Bronchial epithelial cell (primary cell): Measurements from ENCODE around the gene FHOD3. TPM values are rescaled to one million over a fixed set of nuclear protein-coding genes. Genes with fewer than 3 reads are reported as not detected.

ENCODE experiments used
- DNase-seq: peaks from one replicate; pipeline ENCODE4 v3.0.0-alpha.2; 2010; ENCODE audit warnings: low read depth
- FAIRE-seq: peaks from 2 replicates; lab custom pipeline; 2011; peaks lifted over from hg19 to GRCh38; lab: Jason Lieb, UNC
- H3K27me3 ChIP-seq: 2 replicates; pipeline ENCODE4 v1.5.1; 2011; ENCODE audit warnings: low read length; ENCODE audit not compliant: control insufficient read depth, insufficient read depth
- H3K36me3 ChIP-seq: 2 replicates; pipeline ENCODE4 v1.5.1; 2011; ENCODE audit warnings: low read length; ENCODE audit not compliant: control insufficient read depth, insufficient read depth
- H3K4me3 ChIP-seq: 2 replicates; pipeline ENCODE4 v1.5.1; 2011; ENCODE audit warnings: mild to moderate bottlenecking, low read depth, low read length, control low read depth
- CTCF ChIP-seq: IDR thresholded peaks from 2 replicates; pipeline ENCODE4 v1.5.1; 2011; ENCODE audit warnings: mild to moderate bottlenecking, moderate library complexity, low read length, control low read depth, inconsistent platforms; ENCODE audit not compliant: insufficient read depth, severe bottlenecking
- total RNA-seq: library from RNA; depleted of rRNA; stranded (reverse); fragments of >200 nt; gene quantifications from 2 replicates; pipeline ENCODE4 v1.2.1, GENCODE V29; 2014

FHOD3 gene
- total RNA-seq, 1 donor from 2014 or later: 15.8 TPM

GRCh38 chr18:36467614-36468013, 170.1 kb downstream of the FHOD3 start:
- Histone ChIP-seq H3K27me3 (no peaks in the 10 kb centered on the region), H3K4me3 (no peak overlapping the region), H3K36me3 (peaks cover 1% of the 10 kb centered on the region)
- FAIRE-seq: no peak
- DNase-seq: no peak
- TF ChIP-seq CTCF: no peak

- no peak for TF ChIP-seq CTCF
- Histone ChIP-seq H3K27me3 (no peaks in the 10 kb centered on the region), H3K4me3 (no peak overlapping the region), H3K36me3 (peaks cover 1% of the 10 kb centered on the region)
- DNase-seq (no peak), FAIRE-seq (no peak)
Measured at GRCh38 chr18:36468161-36468560, 170.6 kb downstream of the FHOD3 start.

GRCh38 chr18:36469461-36469860, 171.9 kb downstream of the FHOD3 start:
- no peak overlapping the region for H3K4me3 ChIP-seq
- peaks cover 1% of the 10 kb centered on the region for H3K36me3 ChIP-seq
- peak; percentile 7 for FAIRE-seq
- no peak for DNase-seq
- TF ChIP-seq CTCF: no peak
- H3K27me3 ChIP-seq: no peaks in the 10 kb centered on the region

DNA sequence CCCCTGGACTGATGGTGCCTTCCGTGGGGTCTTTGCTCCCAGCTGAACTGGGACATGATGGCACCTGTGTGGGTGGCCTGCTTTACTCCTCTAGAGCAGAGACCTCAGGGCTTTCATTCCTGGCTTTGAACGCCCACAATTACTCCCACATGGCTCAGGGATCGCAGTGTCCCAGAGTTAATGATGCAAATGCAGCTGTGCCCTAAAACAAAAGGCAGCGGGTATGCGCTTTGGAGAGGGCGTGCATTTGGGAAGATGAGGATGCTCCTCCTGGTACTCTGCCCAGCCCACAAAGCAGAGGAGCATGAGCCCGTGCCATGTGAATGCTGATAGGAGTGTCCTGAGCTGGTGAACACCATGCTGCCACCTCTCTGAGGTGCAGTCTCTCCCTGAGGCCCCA, 173.4 kb downstream of the FHOD3 start:
- H3K27me3 ChIP-seq: no peaks in the 10 kb centered on the region
- no peak overlapping the region for H3K4me3 ChIP-seq
- DNase-seq (no peak), FAIRE-seq (no peak)
- H3K36me3 ChIP-seq: peaks cover 1% of the 10 kb centered on the region
- no peak for TF ChIP-seq CTCF

- Histone ChIP-seq H3K27me3 (no peaks in the 10 kb centered on the region), H3K36me3 (peaks cover 1% of the 10 kb centered on the region), H3K4me3 (no peak overlapping the region)
- no peak for TF ChIP-seq CTCF
- no peak for FAIRE-seq
- DNase-seq: no peak
Measured at GRCh38 chr18:36471393-36471792, 173.9 kb downstream of the FHOD3 start.

GRCh38 chr18:36476433-36476832, 178.9 kb downstream of the FHOD3 start:
- no peak for DNase-seq
- TF ChIP-seq CTCF: no peak
- Histone ChIP-seq H3K4me3 (no peak overlapping the region), H3K27me3 (no peaks in the 10 kb centered on the region), H3K36me3 (no peaks in the 10 kb centered on the region)
- FAIRE-seq: no peak
